Measurements from ENCODE around the gene PRDM11. TPM values are rescaled to one million over a fixed set of nuclear protein-coding genes. Genes with fewer than 3 reads are reported as not detected.
A peak's percentile ranks its signal among the peaks of the same experiment; 100 is the strongest.

The PRDM11 gene
- total and polyA plus RNA-seq, 2 of the 8 experiments (the other 6 are each of a cell fraction or from before 2014, with no cell fraction given): 3.6 to 11.7 TPM

- ChIA-PET POLR2A (ENCODE audit: partially characterized antibody) (interaction anchor here (1.0 to 1.5 kb wide), 3 partner anchors 9 to 122 kb away, joined by 3 to 6 read pairs (median 3); no protein-coding TSS in a partner anchor), CTCF (ENCODE audit: partially characterized antibody) (interaction anchor here (0.6 to 9.7 kb wide), 55 partner anchors 10 to 676 kb away, joined by 3 to 78 read pairs (median 4); no protein-coding TSS in a partner anchor)
- H2AFZ ChIP-seq (ENCODE audit: low read length): peak overlapping the region; percentile 97; the same call in 1 of the 2 replicates
- no peak overlapping the region for H2BK20ac ChIP-seq (ENCODE audit: low read length)
- no peak overlapping the region; the same call in none of the 2 replicates for H4K8ac ChIP-seq (ENCODE audit: extremely low read depth, insufficient read depth, low read length)
- no peak overlapping the region for H2BK120ac ChIP-seq (replicated peaks; ENCODE audit: low read depth, low read length)
- peak overlapping the region in 1 of 4 experiments; percentile 22; a peak in 1 of 8 replicates for H3K4me3 ChIP-seq (ENCODE audit: extremely low read depth in 1 of 4, insufficient read depth in 2 of 4, low read depth in 3 of 4, low read length in 4 of 4)
- DNase-seq (ENCODE audit: low read depth in 1 of 2, low spot score in 2 of 2): peak; percentile 53 to 94
- no peak overlapping the region for H3K27ac ChIP-seq (ENCODE audit: low read depth, low read length)
- no peaks in the 10 kb centered on the region for H3K79me2 ChIP-seq (ENCODE audit: control insufficient read depth in 1 of 2, insufficient read depth in 2 of 2, low read length in 2 of 2)
- no peaks in the 10 kb centered on the region for H3K9me3 ChIP-seq (ENCODE audit: insufficient read depth in 2 of 2, low read depth in 1 of 2, low read length in 1 of 2)
- H3K23me2 ChIP-seq (ENCODE audit: low read depth, low read length): no peaks in the 10 kb centered on the region
- WGBS, 2 experiments (ENCODE audit: extremely low coverage in 1 of 2, insufficient coverage in 1 of 2, insufficient read length in 1 of 2, insufficient replicate concordance in 2 of 2, low coverage in 1 of 2, low lambda C conversion rate in 2 of 2, missing lambda C conversion rate in 1 of 2): 46% methylated on average over 14 of the region's 17 CpGs; no CpG with 5 or more reads in 1 of the 2 experiments
- H3K23ac ChIP-seq (ENCODE audit: insufficient read length): no peak overlapping the region
- FAIRE-seq: peak; percentile 50
- TF ChIP-seq NRF1 (IDR thresholded peaks at IDR 0.05; ENCODE audit: low read depth, low read length) (no peak), CEBPB (IDR thresholded peaks at IDR 0.05; ENCODE audit: low read depth, low read length) (peak; percentile 31; the same call in 1 of the 2 replicates), CTCF (IDR thresholded peaks at IDR 0.05; ENCODE audit: control extremely low read depth in 1 of 3, insufficient read depth in 1 of 3, low read depth in 1 of 3, low read length in 3 of 3) (peak; percentile 73 to 98 (median 94)), RAD21 (IDR thresholded peaks at IDR 0.05 in 1 of 2, conservative IDR thresholded peaks at IDR 0.05 in 1 of 2; ENCODE audit: low read depth in 2 of 2, low read length in 2 of 2) (peak; percentile 52 to 59)
- no peak overlapping the region for H3K18ac ChIP-seq (ENCODE audit: extremely low read depth, low read length)
- H4K5ac ChIP-seq (ENCODE audit: insufficient read length, low read depth, low read length): no peak overlapping the region
- no peak overlapping the region for H2BK5ac ChIP-seq (ENCODE audit: low read depth, low read length)
- H3K4ac ChIP-seq (replicated peaks; ENCODE audit: insufficient read length, low read depth, low read length): no peak overlapping the region
- H3K36me3 ChIP-seq (ENCODE audit: control insufficient read depth in 2 of 4, insufficient read depth in 4 of 4, low read length in 3 of 4): no peaks in the 10 kb centered on the region
- H3K56ac ChIP-seq (replicated peaks; ENCODE audit: insufficient read length, low read depth, low read length): no peak overlapping the region
- no peak overlapping the region for H3K14ac ChIP-seq (ENCODE audit: insufficient read length)
- no peaks in the 10 kb centered on the region for H3K27me3 ChIP-seq (replicated peaks in 1 of 4; ENCODE audit: control insufficient read depth in 3 of 4, extremely low read depth in 1 of 4, insufficient read depth in 3 of 4, low read length in 3 of 4)
- peaks cover 0 to 4% (median 2%) of the 10 kb centered on the region in 4 experiments; a peak in 2 of 7 replicates for H3K4me1 ChIP-seq (replicated peaks in 1 of 4; ENCODE audit: control insufficient read depth in 3 of 4, insufficient read depth in 4 of 4, low read length in 3 of 4)
- H3K79me1 ChIP-seq (ENCODE audit: low read depth, low read length): no peaks in the 10 kb centered on the region
- H3K9ac ChIP-seq (replicated peaks in 1 of 4; ENCODE audit: extremely low read depth in 1 of 4, low read depth in 3 of 4, low read length in 3 of 4): no peak overlapping the region
- H4K20me1 ChIP-seq (replicated peaks in 1 of 2; ENCODE audit: control insufficient read depth in 1 of 2, insufficient read depth in 2 of 2, low read length in 2 of 2): no peaks in the 10 kb centered on the region
- H2BK15ac ChIP-seq (ENCODE audit: low read length): no peak overlapping the region
- no peak overlapping the region for H4K91ac ChIP-seq (replicated peaks; ENCODE audit: insufficient read length, low read length)
- no peak overlapping the region for H2BK12ac ChIP-seq (ENCODE audit: low read depth, low read length)
- H2AK5ac ChIP-seq (ENCODE audit: low read depth, low read length): no peak overlapping the region
- peak overlapping the region in 1 of 2 experiments; percentile 56; a peak in 3 of 4 replicates for H3K4me2 ChIP-seq (ENCODE audit: insufficient read depth in 1 of 2, low read depth in 2 of 2, low read length in 2 of 2)
Observed at GRCh38 chr11:45233121-45233803, 86.8 kb downstream of the PRDM11 start.

Data from H1 (cell line).